ENCODE measurements around the gene NLK.

NLK gene

DNA sequence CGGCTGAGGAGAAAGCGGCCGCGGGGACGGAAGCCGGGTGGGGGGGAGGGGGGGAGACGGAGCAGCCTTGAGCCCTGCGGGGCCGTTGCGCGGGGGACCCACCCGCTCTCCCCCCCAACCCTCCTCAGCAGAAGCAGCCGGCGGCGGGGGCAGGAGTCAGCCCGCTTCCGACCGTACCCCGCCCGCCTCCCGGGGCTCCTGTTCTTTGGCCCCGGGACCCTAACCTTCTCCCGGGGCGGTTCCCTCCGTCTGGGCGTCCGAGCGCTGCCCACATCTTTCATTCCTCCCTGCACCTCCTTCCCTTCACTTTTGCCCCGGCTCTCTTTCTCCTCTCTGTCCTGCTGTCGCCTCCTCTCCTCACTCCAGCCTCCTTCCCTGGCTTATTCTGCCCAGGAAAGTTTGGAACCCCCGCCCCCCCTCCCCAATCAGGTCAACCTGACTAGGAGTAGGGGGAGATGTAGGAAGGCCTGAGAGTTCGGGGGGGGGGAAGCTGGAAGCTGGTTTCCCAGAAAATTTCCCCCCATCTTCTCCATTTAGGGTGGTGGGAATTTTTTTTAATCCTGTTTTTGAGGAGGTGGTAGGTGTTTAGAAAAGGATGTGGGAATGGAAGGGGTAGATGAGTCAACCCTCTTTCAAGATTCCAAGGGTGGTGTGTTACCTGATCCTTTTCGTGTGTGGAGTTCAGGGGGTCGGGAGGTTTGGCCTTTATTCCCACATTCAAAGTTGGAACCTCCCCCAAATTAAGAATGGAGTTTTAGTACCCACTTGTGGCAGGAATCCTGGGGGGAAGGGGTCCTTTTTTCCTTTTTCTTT is 427 bp upstream of the NLK start:
- Histone ChIP-seq H3K79me2 (ENCODE audit: insufficient read depth, low read length) (peaks cover 48% of the 10 kb centered on the region), H3K27ac (ENCODE audit: low read length) (peak overlapping the region; percentile 64)

GRCh38 chr17:28042721-28043291 is 329 bp downstream of the NLK start:
- H3K79me2 ChIP-seq (ENCODE audit: insufficient read depth, low read length) = peaks cover 52% of the 10 kb centered on the region
- H3K4me2 ChIP-seq (ENCODE audit: insufficient read depth, low read length) = peak overlapping the region; percentile 77
- peaks cover 6% of the 10 kb centered on the region; the same call in 1 of the 2 replicates for H3K36me3 ChIP-seq (ENCODE audit: insufficient read depth, low read length)
- ATAC-seq (ENCODE audit: insufficient read depth, low read depth) (no peak), DNase-seq (no peak)
- H3K27me3 ChIP-seq (ENCODE audit: insufficient read depth, low read length, poor library complexity) = no peaks in the 10 kb centered on the region
- H3K4me1 ChIP-seq (ENCODE audit: insufficient read depth, low read length) = peaks cover 50% of the 10 kb centered on the region
- H3K4me3 ChIP-seq (ENCODE audit: low read depth in 1 of 2, low read length in 2 of 2) = peak overlapping the region in 1 of 2 experiments; percentile 89; a peak in 3 of 4 replicates
- no peaks in the 10 kb centered on the region for H3K9me3 ChIP-seq (ENCODE audit: insufficient read depth, low read length, severe bottlenecking)
- TF ChIP-seq CTCF (IDR thresholded peaks at IDR 0.05; ENCODE audit: borderline replicate concordance, extremely low read depth, low read length, poor library complexity, severe bottlenecking) = no peak
- no peak for TF ChIP-seq EZH2 (IDR thresholded peaks at IDR 0.05; ENCODE audit: borderline replicate concordance, low read depth, low read length, severe bottlenecking)
- H3K27ac ChIP-seq (ENCODE audit: low read length) = no peak overlapping the region
- H3K9ac ChIP-seq (ENCODE audit: low read depth, low read length) = peak overlapping the region; percentile 67; the same call in 1 of the 2 replicates
- no peak overlapping the region; the same call in 1 of the 2 replicates for H2AFZ ChIP-seq (ENCODE audit: low read depth, low read length)
- no peaks in the 10 kb centered on the region for H4K20me1 ChIP-seq (ENCODE audit: insufficient read depth, low read length)

More for the DNA sequence above, 427 bp upstream of the NLK start:
- TF ChIP-seq CTCF (IDR thresholded peaks at IDR 0.05; ENCODE audit: borderline replicate concordance, extremely low read depth, low read length, poor library complexity, severe bottlenecking) (no peak), EZH2 (IDR thresholded peaks at IDR 0.05; ENCODE audit: borderline replicate concordance, low read depth, low read length, severe bottlenecking) (no peak)
- peaks cover 50% of the 10 kb centered on the region for H3K4me1 ChIP-seq (ENCODE audit: insufficient read depth, low read length)
- peaks cover 6% of the 10 kb centered on the region; the same call in 1 of the 2 replicates for H3K36me3 ChIP-seq (ENCODE audit: insufficient read depth, low read length)
- H3K9me3 ChIP-seq (ENCODE audit: insufficient read depth, low read length, severe bottlenecking) = no peaks in the 10 kb centered on the region
- no peak for DNase-seq
- peak overlapping the region; percentile 89 for H2AFZ ChIP-seq (ENCODE audit: low read depth, low read length)
- H3K9ac ChIP-seq (ENCODE audit: low read depth, low read length) = peak overlapping the region; percentile 67
- peak overlapping the region; percentile 76 to 89 for H3K4me3 ChIP-seq (ENCODE audit: low read depth in 1 of 2, low read length in 2 of 2)
- ATAC-seq (ENCODE audit: insufficient read depth, low read depth) = peak; percentile 42
- peak overlapping the region; percentile 77 for H3K4me2 ChIP-seq (ENCODE audit: insufficient read depth, low read length)
- no peaks in the 10 kb centered on the region for H3K27me3 ChIP-seq (ENCODE audit: insufficient read depth, low read length, poor library complexity)
- no peaks in the 10 kb centered on the region for H4K20me1 ChIP-seq (ENCODE audit: insufficient read depth, low read length)

DNA sequence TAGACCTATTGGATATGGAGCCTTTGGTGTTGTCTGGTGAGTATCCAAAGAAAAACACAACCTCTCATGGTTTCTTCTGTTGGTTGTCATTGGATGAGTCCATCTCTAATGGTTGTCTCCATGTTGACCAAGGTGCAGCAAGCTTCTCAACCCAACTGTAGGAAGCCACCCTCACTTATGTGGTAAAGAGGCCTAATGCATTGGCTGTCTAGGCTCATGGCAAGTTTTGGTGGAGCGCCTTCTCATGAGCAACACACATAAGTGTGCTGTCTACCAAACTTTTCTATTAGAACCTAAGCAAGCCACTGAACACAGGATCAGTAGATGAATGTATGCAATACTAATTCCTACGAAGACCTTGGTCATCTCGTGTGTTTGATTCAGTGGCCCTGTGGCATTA is 819 bp downstream of the NLK start:
- Histone ChIP-seq H3K36me3 (ENCODE audit: insufficient read depth, low read length) (peaks cover 6% of the 10 kb centered on the region; the same call in 1 of the 2 replicates), H3K9me3 (ENCODE audit: insufficient read depth, low read length, severe bottlenecking) (no peaks in the 10 kb centered on the region), H4K20me1 (ENCODE audit: insufficient read depth, low read length) (no peaks in the 10 kb centered on the region), H2AFZ (ENCODE audit: low read depth, low read length) (no peak overlapping the region), H3K4me2 (ENCODE audit: insufficient read depth, low read length) (peak overlapping the region; percentile 77), H3K27ac (ENCODE audit: low read length) (no peak overlapping the region), H3K27me3 (ENCODE audit: insufficient read depth, low read length, poor library complexity) (no peaks in the 10 kb centered on the region), H3K4me3 (ENCODE audit: low read depth in 1 of 2, low read length in 2 of 2) (peak overlapping the region in 1 of 2 experiments; percentile 89; a peak in 2 of 4 replicates), H3K4me1 (ENCODE audit: insufficient read depth, low read length) (peaks cover 50% of the 10 kb centered on the region), H3K79me2 (ENCODE audit: insufficient read depth, low read length) (peaks cover 53% of the 10 kb centered on the region), H3K9ac (ENCODE audit: low read depth, low read length) (no peak overlapping the region)
- TF ChIP-seq EZH2 (IDR thresholded peaks at IDR 0.05; ENCODE audit: borderline replicate concordance, low read depth, low read length, severe bottlenecking) = no peak
- TF ChIP-seq CTCF (IDR thresholded peaks at IDR 0.05; ENCODE audit: borderline replicate concordance, extremely low read depth, low read length, poor library complexity, severe bottlenecking) = no peak
- no peak for DNase-seq
- ATAC-seq (ENCODE audit: insufficient read depth, low read depth) = no peak
